ENCODE data around the gene IFITM1. TPM values are rescaled to one million over a fixed set of nuclear protein-coding genes. Genes with fewer than 3 reads are reported as not detected.
A peak's percentile ranks its signal among the peaks of the same experiment; 100 is the strongest.
"Not testable (repeated sequence)": the region's sequence is repeated elsewhere in the genome, so short reads cannot be mapped to it uniquely, and the experiment has no call there.

The IFITM1 gene
- total RNA-seq, 1 donor from 2014 or later = 2.3 TPM

DNA sequence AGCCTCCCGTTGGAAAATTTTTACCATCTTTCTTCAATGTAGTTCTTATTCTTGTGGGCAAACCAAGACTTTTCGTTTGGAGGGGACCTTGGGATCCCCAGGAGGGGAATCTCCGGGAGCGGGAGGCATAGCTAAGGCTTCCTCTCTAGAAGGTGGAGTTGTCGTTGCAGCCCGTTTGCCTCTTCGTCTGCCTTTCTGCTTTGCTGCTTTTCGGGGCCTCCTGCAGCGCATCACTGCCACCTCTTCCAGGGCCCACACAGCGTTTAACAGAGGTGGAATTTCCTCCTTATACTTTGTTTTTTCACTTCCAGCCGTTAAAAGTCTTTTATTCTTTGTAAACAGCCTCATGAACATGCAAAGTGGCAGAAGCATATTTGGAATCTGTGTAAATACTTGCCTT is 10.3 kb downstream of the IFITM1 start:
- Mint-ChIP-seq H3K4me1 (ENCODE audit: low read depth) (peaks cover 17% of the 10 kb centered on the region), H3K9me3 (ENCODE audit: low read depth) (no peaks in the 10 kb centered on the region), H3K27me3 (peaks cover 3% of the 10 kb centered on the region), H3K27ac (no peak overlapping the region), H3K4me3 (ENCODE audit: low read depth) (no peak overlapping the region), H3K36me3 (ENCODE audit: insufficient read depth) (no peaks in the 10 kb centered on the region)
- DNase-seq (ENCODE audit: low spot score, unreplicated experiment) = no peak
- TF ChIP-seq, protein P1, sequence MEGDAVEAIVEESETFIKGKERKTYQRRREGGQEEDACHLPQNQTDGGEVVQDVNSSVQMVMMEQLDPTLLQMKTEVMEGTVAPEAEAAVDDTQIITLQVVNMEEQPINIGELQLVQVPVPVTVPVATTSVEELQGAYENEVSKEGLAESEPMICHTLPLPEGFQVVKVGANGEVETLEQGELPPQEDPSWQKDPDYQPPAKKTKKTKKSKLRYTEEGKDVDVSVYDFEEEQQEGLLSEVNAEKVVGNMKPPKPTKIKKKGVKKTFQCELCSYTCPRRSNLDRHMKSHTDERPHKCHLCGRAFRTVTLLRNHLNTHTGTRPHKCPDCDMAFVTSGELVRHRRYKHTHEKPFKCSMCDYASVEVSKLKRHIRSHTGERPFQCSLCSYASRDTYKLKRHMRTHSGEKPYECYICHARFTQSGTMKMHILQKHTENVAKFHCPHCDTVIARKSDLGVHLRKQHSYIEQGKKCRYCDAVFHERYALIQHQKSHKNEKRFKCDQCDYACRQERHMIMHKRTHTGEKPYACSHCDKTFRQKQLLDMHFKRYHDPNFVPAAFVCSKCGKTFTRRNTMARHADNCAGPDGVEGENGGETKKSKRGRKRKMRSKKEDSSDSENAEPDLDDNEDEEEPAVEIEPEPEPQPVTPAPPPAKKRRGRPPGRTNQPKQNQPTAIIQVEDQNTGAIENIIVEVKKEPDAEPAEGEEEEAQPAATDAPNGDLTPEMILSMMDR (IDR thresholded peaks at IDR 0.05; ENCODE audit: unreplicated experiment) = no peak

DNA sequence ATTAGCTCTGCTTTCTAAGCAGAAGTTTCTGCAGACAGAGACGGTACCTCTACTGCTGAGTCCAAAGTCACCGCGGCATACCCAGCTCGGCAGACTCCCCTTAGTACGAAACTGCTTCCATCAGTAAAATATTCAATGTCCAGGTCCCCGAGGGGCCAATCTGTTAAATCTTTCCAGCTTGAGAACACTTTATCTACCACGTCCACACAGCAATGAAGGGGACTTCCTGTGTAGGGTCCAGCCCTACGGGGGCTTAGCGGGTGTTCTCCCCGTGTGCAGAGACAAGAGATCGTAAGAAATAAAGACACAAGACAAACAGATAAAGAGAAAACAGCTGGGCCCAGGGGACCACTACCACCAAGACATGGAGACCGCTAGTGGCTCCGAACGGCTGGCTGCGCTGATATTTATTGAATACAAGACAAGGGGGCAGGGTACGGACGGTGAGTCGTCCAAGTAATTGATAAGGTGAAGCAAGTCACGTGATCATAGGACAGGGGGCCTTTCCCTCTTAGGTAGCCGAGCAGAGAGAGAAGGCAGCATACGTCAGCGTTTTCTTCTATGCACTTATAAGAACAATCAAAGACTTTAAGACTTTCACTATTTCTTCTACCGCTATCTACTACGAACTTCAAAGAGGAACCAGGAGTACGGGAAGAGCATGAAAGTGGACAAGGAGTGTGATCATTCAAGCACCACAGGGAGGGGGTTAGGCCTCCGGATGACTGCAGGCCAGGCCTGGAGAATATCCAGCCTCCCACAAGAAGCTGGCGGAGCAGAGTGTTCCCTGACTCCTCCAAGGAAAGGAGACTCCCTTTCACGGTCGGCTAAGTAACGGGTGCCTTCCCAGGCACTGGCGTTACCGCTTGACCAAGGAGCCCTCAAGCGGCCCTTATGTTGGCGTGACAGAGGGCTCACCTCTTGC is 11.0 kb downstream of the IFITM1 start:
- H3K4me1 Mint-ChIP-seq (ENCODE audit: low read depth) = peaks cover 16% of the 10 kb centered on the region
- not testable (repeated sequence) for H3K27me3 Mint-ChIP-seq; H3K27ac Mint-ChIP-seq; H3K4me3 Mint-ChIP-seq (ENCODE audit: low read depth); H3K36me3 Mint-ChIP-seq (ENCODE audit: insufficient read depth); DNase-seq (ENCODE audit: low spot score, unreplicated experiment); H3K9me3 Mint-ChIP-seq (ENCODE audit: low read depth)

DNA sequence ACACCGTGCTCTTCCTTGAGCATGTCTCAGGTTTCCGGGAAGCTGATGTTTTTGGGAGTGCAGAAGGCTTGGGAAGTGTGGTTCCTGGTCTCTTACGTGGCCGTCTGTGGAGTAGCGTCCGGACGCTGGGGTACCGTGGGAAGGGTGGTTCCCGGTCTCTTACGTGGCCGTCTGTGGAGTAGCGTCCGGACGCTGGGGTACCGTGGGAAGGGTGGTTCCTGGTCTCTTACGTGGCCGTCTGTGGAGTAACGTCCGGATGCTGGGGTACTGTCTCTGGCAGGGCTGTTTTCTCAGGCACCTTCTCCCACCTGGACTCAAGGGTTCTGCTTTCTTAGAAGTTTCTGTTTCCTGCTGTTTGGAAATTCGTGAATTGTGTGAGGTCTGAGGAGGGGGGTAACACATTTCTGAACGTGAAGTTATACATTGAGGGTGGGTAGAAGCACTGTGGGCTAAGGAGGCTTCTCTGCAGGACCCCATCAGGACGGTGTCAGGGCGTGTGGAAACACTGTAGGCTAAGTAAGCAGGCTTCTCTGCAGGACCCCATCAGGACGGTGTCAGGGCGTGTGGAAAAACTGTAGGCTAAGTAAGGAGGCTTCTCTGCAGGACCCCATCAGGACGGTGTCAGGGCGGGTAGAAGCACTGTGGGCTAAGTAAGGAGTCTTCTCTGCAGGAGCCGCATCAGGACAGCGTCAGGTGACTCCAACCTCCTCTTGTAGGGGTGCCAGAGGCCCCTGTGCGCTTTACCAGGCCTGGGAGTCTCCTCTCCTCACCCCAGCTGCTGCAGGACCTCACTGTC is 12.2 kb downstream of the IFITM1 start:
- peak overlapping the region; percentile 21 for H3K27ac Mint-ChIP-seq

DNA sequence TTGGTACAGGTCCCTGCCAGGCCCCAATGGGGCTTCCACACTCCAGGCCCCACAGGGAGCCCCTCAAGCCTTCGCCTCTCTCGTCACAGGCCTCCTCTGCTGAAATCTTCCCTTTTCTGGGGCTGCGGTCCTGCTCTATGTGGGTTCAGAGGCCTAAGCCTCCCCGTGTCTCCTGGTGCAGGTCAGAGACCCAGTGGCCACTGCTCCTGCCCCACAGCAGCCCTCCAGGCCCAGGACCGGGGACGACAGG is 12.7 kb downstream of the IFITM1 start:
- DNase-seq (ENCODE audit: low spot score, unreplicated experiment) = no peak
- no peak overlapping the region for H3K27ac Mint-ChIP-seq
- no peaks in the 10 kb centered on the region for H3K9me3 Mint-ChIP-seq (ENCODE audit: low read depth)
- no peak overlapping the region for H3K4me3 Mint-ChIP-seq (ENCODE audit: low read depth)
- TF ChIP-seq, protein P1 (IDR thresholded peaks at IDR 0.05; ENCODE audit: unreplicated experiment) = no peak
- H3K27me3 Mint-ChIP-seq = peaks cover 3% of the 10 kb centered on the region
- H3K4me1 Mint-ChIP-seq (ENCODE audit: low read depth) = peaks cover 10% of the 10 kb centered on the region
- H3K36me3 Mint-ChIP-seq (ENCODE audit: insufficient read depth) = no peaks in the 10 kb centered on the region

More for the DNA sequence above, 12.2 kb downstream of the IFITM1 start:
- TF ChIP-seq, protein P1 (IDR thresholded peaks at IDR 0.05; ENCODE audit: unreplicated experiment) = no peak
- H3K4me3 Mint-ChIP-seq (ENCODE audit: low read depth) = no peak overlapping the region
- peaks cover 10% of the 10 kb centered on the region for H3K4me1 Mint-ChIP-seq (ENCODE audit: low read depth)
- DNase-seq (ENCODE audit: low spot score, unreplicated experiment) = no peak
- H3K9me3 Mint-ChIP-seq (ENCODE audit: low read depth) = no peaks in the 10 kb centered on the region
- no peaks in the 10 kb centered on the region for H3K36me3 Mint-ChIP-seq (ENCODE audit: insufficient read depth)
- peaks cover 3% of the 10 kb centered on the region for H3K27me3 Mint-ChIP-seq

DNA sequence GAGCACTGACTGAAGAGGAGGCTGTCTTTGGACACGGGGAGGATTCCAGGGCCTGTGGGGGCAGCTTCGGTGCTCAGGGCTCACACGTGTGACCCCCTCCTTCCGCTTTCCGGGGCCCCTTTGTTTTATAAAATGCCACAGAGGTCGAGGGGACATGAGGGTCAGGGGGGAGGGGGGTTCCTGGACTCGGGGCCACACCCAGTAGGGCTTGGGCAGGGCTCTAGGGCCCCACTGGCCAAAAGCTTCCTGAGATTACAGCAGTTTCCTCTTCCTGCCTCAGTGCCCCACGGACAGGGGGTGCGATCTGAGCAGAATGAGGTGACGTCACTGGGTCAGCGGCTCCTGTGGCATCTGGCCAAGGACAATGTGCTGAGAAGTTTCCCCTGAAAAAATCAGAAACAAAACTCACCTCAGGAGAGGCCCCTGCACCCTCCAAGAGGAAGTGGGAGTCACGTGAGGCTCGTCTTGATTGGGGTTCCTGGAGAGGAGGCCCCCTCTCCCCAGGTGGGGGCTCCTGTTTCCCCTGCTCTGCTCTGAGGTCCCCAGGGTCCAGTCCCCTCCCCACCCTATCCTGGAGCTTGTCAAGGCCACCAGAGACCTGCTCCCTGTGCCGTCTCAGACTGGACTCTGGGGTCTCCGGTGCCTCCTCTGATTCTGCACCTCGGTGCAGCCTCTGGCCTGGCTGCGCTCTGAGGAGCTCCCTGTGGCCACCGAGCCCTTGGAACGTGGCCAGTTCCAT is 13.2 kb downstream of the IFITM1 start:
- peaks cover 10% of the 10 kb centered on the region for H3K4me1 Mint-ChIP-seq (ENCODE audit: low read depth)
- H3K27ac Mint-ChIP-seq = no peak overlapping the region
- H3K36me3 Mint-ChIP-seq (ENCODE audit: insufficient read depth) = no peaks in the 10 kb centered on the region
- no peaks in the 10 kb centered on the region for H3K9me3 Mint-ChIP-seq (ENCODE audit: low read depth)
- TF ChIP-seq, protein P1 (IDR thresholded peaks at IDR 0.05; ENCODE audit: unreplicated experiment) = no peak
- no peak overlapping the region for H3K4me3 Mint-ChIP-seq (ENCODE audit: low read depth)
- no peak for DNase-seq (ENCODE audit: low spot score, unreplicated experiment)
- H3K27me3 Mint-ChIP-seq = peaks cover 3% of the 10 kb centered on the region

Data from progenitor cell of endocrine pancreas (in vitro differentiated cells).